MM.1S (cell line): ENCODE measurements around the gene PUSL1.

Source experiments
- CTCF ChIP-seq: fragments of 300-600 bp; sonication (generic); IDR thresholded peaks from 2 replicates; pipeline ENCODE4 v1.5.1; 2016; ENCODE audit warnings: antibody characterized with exemption, low read length, mixed read lengths
- EZH2 ChIP-seq: fragments of 300-600 bp; sonication (generic); optimal IDR thresholded peaks from 2 replicates; pipeline ENCODE3; 2017; ENCODE audit warnings: low read depth, mild to moderate bottlenecking, antibody characterized with exemption, low read length, mixed read lengths
- EZH2phosphoT487 ChIP-seq: fragments of 300-600 bp; sonication (generic); IDR thresholded peaks from 2 replicates; pipeline ENCODE4 v1.6.1; 2018; ENCODE audit warnings: antibody characterized with exemption, low read length

GRCh38 chr1:1314237-1314586, 5.8 kb downstream of the PUSL1 start:
- TF ChIP-seq CTCF (no peak), EZH2 (no peak), EZH2phosphoT487 (no peak)
